H1 (cell line): ENCODE measurements around the gene UPK1B. TPM values are rescaled to one million over a fixed set of nuclear protein-coding genes. Genes with fewer than 3 reads are reported as not detected.

Experiments used
- FOSL1 ChIP-seq: IDR thresholded peaks from 2 replicates; pipeline ENCODE4 v1.6.1; 2011; ENCODE audit warnings: mild to moderate bottlenecking, low read depth, low read length, moderate library complexity; ENCODE audit not compliant: insufficient read depth
- GTF2F1 ChIP-seq: IDR thresholded peaks from 2 replicates; pipeline ENCODE4 v1.6.1; 2012; ENCODE audit warnings: low read depth, low read length, improper control_type of control experiment, borderline replicate concordance
- KDM1A ChIP-seq: fragments of 200-600, 300-600 bp; sonication (generic); IDR thresholded peaks from 2 replicates; pipeline ENCODE4 v1.7.1; 2016; ENCODE audit warnings: mild to moderate bottlenecking, low read length, borderline replicate concordance
- KDM5A ChIP-seq: fragments of 200-600 bp; IDR thresholded peaks from 2 replicates; pipeline ENCODE4 v1.7.1; 2012; ENCODE audit warnings: mild to moderate bottlenecking, low read length, inconsistent platforms, mixed read lengths
- SUZ12 ChIP-seq: fragments of 200-600 bp; sonication (generic); IDR thresholded peaks from 2 replicates; pipeline ENCODE4 v1.6.1; 2012; ENCODE audit warnings: mild to moderate bottlenecking, inconsistent platforms, low read length, moderate library complexity, mixed read lengths
- TBP ChIP-seq: IDR thresholded peaks from 2 replicates; pipeline ENCODE4 v1.6.1; 2011; ENCODE audit warnings: low read depth, low read length, improper control_type of control experiment
- YY1 ChIP-seq: IDR thresholded peaks from 2 replicates; pipeline ENCODE4 v1.6.1; 2011; ENCODE audit warnings: low read depth, mild to moderate bottlenecking, low read length
- polyA plus RNA-seq, 7 experiments: library from polyadenylated mRNA; depleted of rRNA in 3 of 7; stranded (reverse) in 5 of 7; unstranded in 2 of 7; fragments of >200 nt in 5 of 7; fragments of 200-250 nt in 2 of 7; gene quantifications; 1 replicate in 5 of 7; 2 replicates in 1 of 7; 4 replicates in 1 of 7; pipeline versions ENCODE4 v1.2.1 to v1.2.3, GENCODE V29; 2011 to 2013; ENCODE audit warnings: missing spikeins in 2 of 7, mixed read lengths in 2 of 7
- total RNA-seq: library from RNA; stranded (reverse); fragmentation: NEBNext Ultra II Directional; extraction: Animal tissue kit (Norgen Biotek cat#: 25700); gene quantifications from 2 replicates; pipeline ENCODE4 v1.2.1, GENCODE V29; 2021

Gene UPK1B
- total and polyA plus RNA-seq, 2 of the 8 experiments (the other 6 are each of a cell fraction or from before 2014, with no cell fraction given): 0.67 to 0.68 TPM

- TF ChIP-seq KDM5A (no peak), KDM1A (no peak), FOSL1 (no peak), SUZ12 (no peak), YY1 (no peak), GTF2F1 (no peak), TBP (no peak)
Measured at GRCh38 chr3:119194237-119195150, 21.1 kb downstream of the UPK1B start (continued).
